AG04450 (cell line): ENCODE measurements around the gene MORC2. TPM values are rescaled to one million over a fixed set of nuclear protein-coding genes. Genes with fewer than 3 reads are reported as not detected.

ENCODE experiments used
- CTCF ChIA-PET: fragments of 300-600, 350-600 bp; formaldehyde crosslinking; extraction: SDS; loops from one replicate; lab custom pipeline; 2022; ENCODE audit warnings: antibody characterized with exemption, inconsistent platforms; lab: Charles Lee
- POLR2A ChIA-PET: fragments of 350-600 bp; formaldehyde crosslinking; extraction: SDS; loops from one replicate; lab custom pipeline; 2021; ENCODE audit warnings: antibody characterized with exemption, inconsistent platforms; lab: Yijun Ruan, JAX
- DNase-seq: peaks from one replicate; pipeline ENCODE4 v3.0.0-alpha.2; 2011; ENCODE audit warnings: low read depth, low spot score
- H3K27ac ChIP-seq: one replicate; pipeline ENCODE4 v1.5.1; 2012; ENCODE audit warnings: low read depth, low read length, control low read depth
- H3K27me3 ChIP-seq: one replicate; pipeline ENCODE4 v1.6.0; 2012; ENCODE audit warnings: low read length; ENCODE audit not compliant: control insufficient read depth, insufficient read depth
- H3K4me3 ChIP-seq: 2 replicates; pipeline ENCODE4 v1.5.1; 2011; ENCODE audit warnings: mild to moderate bottlenecking, low read depth, low read length, control low read depth
- H3K9me3 ChIP-seq: 2 replicates; pipeline ENCODE4 v1.5.1; 2012; ENCODE audit warnings: low read length; ENCODE audit not compliant: control insufficient read depth, insufficient read depth
- CTCF ChIP-seq: IDR thresholded peaks from 2 replicates; pipeline ENCODE4 v1.5.1; 2011; ENCODE audit warnings: low read depth, low read length, control low read depth, inconsistent platforms
- polyA plus RNA-seq: library from polyadenylated mRNA; depleted of rRNA; stranded (reverse); fragments of >200 nt; gene quantifications from 2 replicates; pipeline ENCODE4 v1.2.3, GENCODE V29; 2011

The MORC2 gene
- polyA plus RNA-seq, 1 experiment: 16.3 TPM

DNA sequence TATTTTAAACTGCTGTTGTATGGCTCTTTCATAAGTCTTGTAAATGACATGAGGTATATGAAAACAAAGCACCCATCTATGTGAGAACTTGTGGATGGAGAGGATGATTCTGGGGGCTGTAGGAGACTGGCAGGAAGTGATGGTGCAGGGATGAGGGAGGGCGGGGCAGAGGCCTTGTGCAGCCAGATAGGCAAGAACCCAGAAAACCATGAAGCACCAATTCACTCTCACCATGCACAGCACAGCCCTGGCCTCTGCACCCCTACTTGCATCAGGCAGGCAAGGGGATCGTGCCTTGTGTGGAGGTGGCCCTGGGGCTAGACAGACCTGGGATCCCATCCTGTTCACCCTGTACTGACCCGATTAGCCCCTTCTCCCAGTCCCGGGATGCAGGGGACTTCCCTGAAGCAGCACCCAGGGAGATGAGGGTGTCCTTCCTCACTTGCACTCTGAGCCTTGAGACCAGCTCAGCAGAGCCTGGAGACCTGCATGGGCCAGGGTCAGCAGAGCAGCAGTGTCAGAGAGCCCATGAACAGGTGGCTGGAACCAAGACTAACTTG is 85.5 kb downstream of the MORC2 start:
- H3K27me3 ChIP-seq: peaks cover 10% of the 10 kb centered on the region
- TF ChIP-seq CTCF: no peak
- ChIA-PET CTCF (interaction anchor here (0.6 kb wide), 1 partner anchor 373 kb away, joined by 13 read pairs; no protein-coding TSS in a partner anchor), POLR2A (no interaction called here)
- H3K27ac ChIP-seq: no peak overlapping the region
- H3K4me3 ChIP-seq: no peak overlapping the region
- H3K9me3 ChIP-seq: no peaks in the 10 kb centered on the region; the same call in 1 of the 2 replicates
- no peak for DNase-seq

DNA sequence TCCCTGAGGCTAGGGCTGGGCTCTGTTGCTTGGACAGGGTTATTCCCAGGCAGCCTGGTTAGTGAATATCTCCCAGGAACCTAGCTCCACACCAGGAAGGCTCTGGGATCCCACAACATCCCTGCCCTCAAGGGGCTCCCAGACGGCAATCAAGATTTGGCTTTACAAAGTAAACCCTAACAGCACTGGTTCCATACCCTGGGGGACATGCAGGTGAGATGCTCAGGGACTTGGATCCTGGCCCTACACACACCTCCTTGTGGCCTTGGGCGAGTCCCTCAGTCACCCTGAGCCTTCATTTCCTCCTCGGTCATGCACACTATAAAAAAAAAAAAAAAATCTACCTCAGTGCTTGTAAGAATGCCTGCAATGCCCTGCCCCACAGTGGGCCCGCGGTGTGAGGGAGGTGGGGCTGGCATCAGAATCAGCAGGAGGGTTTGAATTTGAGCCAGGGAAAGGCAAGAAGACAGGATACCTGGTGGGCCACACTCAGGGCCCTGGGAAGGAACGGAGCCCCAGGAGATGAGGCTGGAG is 86.3 kb downstream of the MORC2 start:
- no peak for TF ChIP-seq CTCF
- Histone ChIP-seq H3K9me3 (no peaks in the 10 kb centered on the region), H3K27ac (no peak overlapping the region), H3K4me3 (no peak overlapping the region), H3K27me3 (peaks cover 10% of the 10 kb centered on the region)
- no peak for DNase-seq
- POLR2A ChIA-PET: no interaction called here
- CTCF ChIA-PET: no interaction called here

DNA sequence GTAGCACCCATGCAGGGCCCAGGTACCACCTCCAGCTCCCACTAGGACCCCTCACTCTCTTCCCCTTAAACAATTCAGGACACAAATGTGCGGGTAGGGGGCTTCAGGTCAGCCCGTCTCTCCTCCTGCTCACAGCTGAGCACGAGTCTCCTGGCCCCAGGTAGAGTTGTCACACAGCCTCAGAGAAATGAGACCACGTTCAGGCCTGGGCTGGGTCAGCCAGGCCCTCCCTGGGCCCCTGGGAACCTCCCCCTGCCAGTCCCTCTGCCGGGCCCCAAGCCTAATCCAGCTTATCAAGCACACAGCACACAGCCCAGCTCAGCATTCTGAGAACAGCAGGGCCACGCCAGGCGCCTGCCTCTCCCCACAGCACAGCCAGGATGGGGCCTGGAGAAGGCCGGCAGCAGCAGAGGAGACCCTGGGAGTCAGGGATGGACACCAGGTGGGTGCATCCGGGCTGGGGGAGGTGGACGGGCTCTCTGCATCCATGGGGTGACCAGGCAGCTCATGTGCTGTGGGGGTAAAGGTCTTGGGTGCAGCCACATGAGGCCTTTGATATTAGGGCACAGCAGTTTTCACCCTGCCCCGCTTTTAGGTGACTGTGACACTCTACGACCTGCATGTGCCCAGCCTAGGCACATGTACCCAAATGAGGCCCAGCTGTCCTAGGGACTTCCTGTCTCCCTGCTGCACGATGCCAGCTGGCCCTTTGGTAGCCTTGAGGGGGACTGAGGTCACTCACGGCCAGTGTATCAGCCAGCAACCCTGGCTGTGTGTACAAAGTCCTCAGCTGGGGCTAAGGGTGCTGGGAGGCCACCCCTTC is 87.0 kb downstream of the MORC2 start:
- Histone ChIP-seq H3K4me3 (no peak overlapping the region), H3K9me3 (no peaks in the 10 kb centered on the region), H3K27me3 (peaks cover 10% of the 10 kb centered on the region), H3K27ac (no peak overlapping the region)
- no peak for DNase-seq
- ChIA-PET POLR2A (no interaction called here), CTCF (interaction anchor here (0.8 kb wide), 1 partner anchor 10 kb away, joined by 4 read pairs; no protein-coding TSS in a partner anchor)
- no peak for TF ChIP-seq CTCF

GRCh38 chr22:30880847-30881246 is 87.7 kb downstream of the MORC2 start:
- Histone ChIP-seq H3K9me3 (no peaks in the 10 kb centered on the region), H3K27ac (no peak overlapping the region), H3K27me3 (peaks cover 10% of the 10 kb centered on the region), H3K4me3 (no peak overlapping the region)
- TF ChIP-seq CTCF: no peak
- DNase-seq: no peak
- ChIA-PET CTCF (interaction anchor here (0.8 kb wide), 1 partner anchor 11 kb away, joined by 4 read pairs; no protein-coding TSS in a partner anchor), POLR2A (no interaction called here)

GRCh38 chr22:30880181-30880601 is 88.4 kb downstream of the MORC2 start:
- ChIA-PET POLR2A (no interaction called here), CTCF (no interaction called here)
- no peak for TF ChIP-seq CTCF
- Histone ChIP-seq H3K9me3 (no peaks in the 10 kb centered on the region), H3K4me3 (no peak overlapping the region), H3K27me3 (peaks cover 10% of the 10 kb centered on the region), H3K27ac (no peak overlapping the region)
- no peak for DNase-seq
